ENCODE results near the gene P4HB.

GRCh38 chr17:81815646-81815986 is 44.7 kb downstream of the P4HB start:
- TF ChIP-seq, protein P1, sequence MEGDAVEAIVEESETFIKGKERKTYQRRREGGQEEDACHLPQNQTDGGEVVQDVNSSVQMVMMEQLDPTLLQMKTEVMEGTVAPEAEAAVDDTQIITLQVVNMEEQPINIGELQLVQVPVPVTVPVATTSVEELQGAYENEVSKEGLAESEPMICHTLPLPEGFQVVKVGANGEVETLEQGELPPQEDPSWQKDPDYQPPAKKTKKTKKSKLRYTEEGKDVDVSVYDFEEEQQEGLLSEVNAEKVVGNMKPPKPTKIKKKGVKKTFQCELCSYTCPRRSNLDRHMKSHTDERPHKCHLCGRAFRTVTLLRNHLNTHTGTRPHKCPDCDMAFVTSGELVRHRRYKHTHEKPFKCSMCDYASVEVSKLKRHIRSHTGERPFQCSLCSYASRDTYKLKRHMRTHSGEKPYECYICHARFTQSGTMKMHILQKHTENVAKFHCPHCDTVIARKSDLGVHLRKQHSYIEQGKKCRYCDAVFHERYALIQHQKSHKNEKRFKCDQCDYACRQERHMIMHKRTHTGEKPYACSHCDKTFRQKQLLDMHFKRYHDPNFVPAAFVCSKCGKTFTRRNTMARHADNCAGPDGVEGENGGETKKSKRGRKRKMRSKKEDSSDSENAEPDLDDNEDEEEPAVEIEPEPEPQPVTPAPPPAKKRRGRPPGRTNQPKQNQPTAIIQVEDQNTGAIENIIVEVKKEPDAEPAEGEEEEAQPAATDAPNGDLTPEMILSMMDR (IDR thresholded peaks at IDR 0.05), result no peak
- TF ChIP-seq POLR2A (IDR thresholded peaks at IDR 0.05), result no peak
